OCI-LY7 (cell line): ENCODE results near the gene GALNT2. TPM values are rescaled to one million over a fixed set of nuclear protein-coding genes. Genes with fewer than 3 reads are reported as not detected.
A peak's percentile ranks its signal among the peaks of the same experiment; 100 is the strongest.

ENCODE experiments used
- BruUV-seq: library from RNA; stranded (reverse); fragments of 400-500 nt; replicated peaks from 2 replicates; lab custom pipeline; 2021; lab: Mats Ljungman, UMichigan
- CTCF ChIA-PET: fragments of 300-600 bp; sonication (Branson Sonifier 250); formaldehyde crosslinking; loops from one replicate; lab custom pipeline; 2022; ENCODE audit warnings: antibody characterized with exemption; ENCODE audit not compliant: unreplicated experiment; lab: Charles Lee
- POLR2A ChIA-PET: fragments of 300-600 bp; sonication (Branson Sonifier 250); formaldehyde crosslinking; loops from one replicate; lab custom pipeline; 2022; ENCODE audit warnings: antibody characterized with exemption; lab: Charles Lee
- DNase-seq: peaks from one replicate; pipeline ENCODE4 v3.0.0-alpha.2; 2015; ENCODE audit warnings: low spot score
- H2AFZ ChIP-seq: fragments of 200-600 bp; sonication (generic), shearing (Covaris generic); 2 replicates; pipeline ENCODE4 v1.6.1; 2014; ENCODE audit warnings: mild to moderate bottlenecking, antibody characterized with exemption, low read length, moderate library complexity
- H3K27ac ChIP-seq: fragments of 200-600 bp; sonication (generic); 2 replicates; pipeline ENCODE4 v1.5.1; 2014; ENCODE audit warnings: mixed run types, low read depth, mild to moderate bottlenecking, moderate library complexity, low read length, inconsistent platforms; ENCODE audit not compliant: poor library complexity, severe bottlenecking
- H3K36me3 ChIP-seq: fragments of 200-600 bp; sonication (generic); 2 replicates; pipeline ENCODE4 v1.6.1; 2014; ENCODE audit warnings: mild to moderate bottlenecking, antibody characterized with exemption, low read length, moderate library complexity, mixed read lengths; ENCODE audit not compliant: insufficient read depth
- H3K4me1 ChIP-seq: fragments of 200-600 bp; sonication (generic); 2 replicates; pipeline ENCODE4 v1.5.1; 2014; ENCODE audit warnings: mild to moderate bottlenecking, low read length; ENCODE audit not compliant: insufficient read depth, poor library complexity, severe bottlenecking
- H3K4me2 ChIP-seq: fragments of 200-600 bp; sonication (generic); 2 replicates; pipeline ENCODE4 v1.6.1; 2014; ENCODE audit warnings: mild to moderate bottlenecking, low read length
- H3K4me3 ChIP-seq: fragments of 200-600 bp; sonication (generic); 2 replicates; pipeline ENCODE4 v1.5.1; 2014; ENCODE audit warnings: mild to moderate bottlenecking, low read depth, low read length; ENCODE audit not compliant: poor library complexity, severe bottlenecking
- H3K79me2 ChIP-seq: fragments of 200-600 bp; sonication (generic); 2 replicates; pipeline ENCODE4 v1.6.1; 2016; ENCODE audit warnings: low read depth, mild to moderate bottlenecking, low read length, moderate library complexity, mixed read lengths; ENCODE audit not compliant: insufficient read depth
- H3K9me2 ChIP-seq: fragments of 200-600 bp; sonication (generic); 2 replicates; pipeline ENCODE4 v1.6.1; 2016; ENCODE audit warnings: mild to moderate bottlenecking, low read length, mixed read lengths; ENCODE audit not compliant: insufficient read depth
- H3K9me3 ChIP-seq: fragments of 200-600 bp; sonication (generic); 2 replicates; pipeline ENCODE4 v1.6.1; 2014; ENCODE audit warnings: mild to moderate bottlenecking, mixed run types, low read length, mixed read lengths
- H4K20me1 ChIP-seq: fragments of 200-600 bp; sonication (generic); 2 replicates; pipeline ENCODE4 v1.6.1; 2014; ENCODE audit warnings: mild to moderate bottlenecking, antibody characterized with exemption, low read length, moderate library complexity, mixed read lengths; ENCODE audit not compliant: insufficient read depth
- EZH2phosphoT487 ChIP-seq: fragments of 200-600 bp; sonication (generic); IDR thresholded peaks from 2 replicates; pipeline ENCODE4 v1.6.1; 2018; ENCODE audit warnings: low read depth, borderline replicate concordance, mild to moderate bottlenecking, mixed run types, antibody characterized with exemption, low read length, moderate library complexity, mixed read lengths
- intact Hi-C: fragments of 100-400 bp; cut with micrococcal nuclease; formaldehyde crosslinking; loops from one replicate; pipeline ENCODE4 v1.10.0; 2022; ENCODE audit not compliant: unreplicated experiment
- total RNA-seq, 2 experiments: library from RNA; depleted of rRNA in 1 of 2; stranded (reverse); fragments of >200 nt in 1 of 2; shearing (Covaris generic) in 1 of 2; gene quantifications; 2 replicates each; pipeline ENCODE4 v1.2.3, GENCODE V29; 2014 to 2022
- TF ChIP-seq, protein P1 (sequence below): fragments of 200-600 bp; sonication (generic); conservative IDR thresholded peaks from 2 replicates; pipeline ENCODE4 v1.5.1; 2014; ENCODE audit warnings: mild to moderate bottlenecking, antibody characterized with exemption, low read length, moderate library complexity, mixed read lengths

Gene GALNT2
- total RNA-seq, 2 experiments from 2014 or later: 29.9 to 67.3 TPM

DNA sequence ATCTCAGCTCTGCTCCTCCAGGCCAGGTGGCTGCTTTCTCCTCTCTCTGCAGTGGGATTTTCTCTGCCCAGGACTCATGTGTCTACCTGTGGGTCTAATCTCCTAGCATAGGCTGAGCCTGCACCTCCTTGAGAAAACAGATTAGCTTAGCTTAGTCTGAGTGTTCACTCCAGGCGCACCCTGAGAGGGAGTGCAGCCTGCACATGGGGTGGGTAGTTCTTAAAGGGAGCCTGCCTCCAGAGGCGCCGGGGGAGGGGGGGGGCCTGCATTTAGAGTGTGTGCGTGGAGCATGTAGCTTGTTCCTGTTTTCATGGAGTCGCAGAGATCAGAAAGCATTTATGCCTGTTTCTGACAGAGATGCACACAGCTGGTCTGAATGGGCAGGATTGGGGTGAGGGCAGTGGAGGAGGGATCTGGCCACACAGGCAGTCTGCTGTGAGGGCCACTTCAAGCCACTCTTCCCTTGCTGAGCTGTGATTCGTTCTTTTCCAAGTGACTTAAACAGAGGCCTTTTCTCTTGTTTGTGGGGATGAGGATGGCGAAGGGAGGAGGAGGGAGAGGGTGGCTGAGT is 45.2 kb downstream of the GALNT2 start:
- CTCF ChIA-PET: interaction anchor here (0.5 to 0.7 kb wide), 2 partner anchors 40 to 69 kb away, joined by 3 read pairs; no protein-coding TSS in a partner anchor
- peak; percentile 68 for DNase-seq
- peaks cover 59% of the 10 kb centered on the region for H3K4me1 ChIP-seq
- H3K79me2 ChIP-seq: peaks cover 22% of the 10 kb centered on the region; the same call in 1 of the 2 replicates
- TF ChIP-seq EZH2phosphoT487: no peak
- TF ChIP-seq, protein P1, sequence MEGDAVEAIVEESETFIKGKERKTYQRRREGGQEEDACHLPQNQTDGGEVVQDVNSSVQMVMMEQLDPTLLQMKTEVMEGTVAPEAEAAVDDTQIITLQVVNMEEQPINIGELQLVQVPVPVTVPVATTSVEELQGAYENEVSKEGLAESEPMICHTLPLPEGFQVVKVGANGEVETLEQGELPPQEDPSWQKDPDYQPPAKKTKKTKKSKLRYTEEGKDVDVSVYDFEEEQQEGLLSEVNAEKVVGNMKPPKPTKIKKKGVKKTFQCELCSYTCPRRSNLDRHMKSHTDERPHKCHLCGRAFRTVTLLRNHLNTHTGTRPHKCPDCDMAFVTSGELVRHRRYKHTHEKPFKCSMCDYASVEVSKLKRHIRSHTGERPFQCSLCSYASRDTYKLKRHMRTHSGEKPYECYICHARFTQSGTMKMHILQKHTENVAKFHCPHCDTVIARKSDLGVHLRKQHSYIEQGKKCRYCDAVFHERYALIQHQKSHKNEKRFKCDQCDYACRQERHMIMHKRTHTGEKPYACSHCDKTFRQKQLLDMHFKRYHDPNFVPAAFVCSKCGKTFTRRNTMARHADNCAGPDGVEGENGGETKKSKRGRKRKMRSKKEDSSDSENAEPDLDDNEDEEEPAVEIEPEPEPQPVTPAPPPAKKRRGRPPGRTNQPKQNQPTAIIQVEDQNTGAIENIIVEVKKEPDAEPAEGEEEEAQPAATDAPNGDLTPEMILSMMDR: no peak
- no peak overlapping the region for H2AFZ ChIP-seq
- H3K36me3 ChIP-seq: peaks cover 11% of the 10 kb centered on the region; the same call in 1 of the 2 replicates
- H3K27ac ChIP-seq: peak overlapping the region; percentile 29
- H3K4me3 ChIP-seq: no peak overlapping the region
- H3K4me2 ChIP-seq: peak overlapping the region; percentile 63
- POLR2A ChIA-PET: interaction anchor here (0.5 to 4.5 kb wide), 14 partner anchors 9 to 263 kb away, joined by 3 to 40 read pairs (median 4); no protein-coding TSS in a partner anchor
- H3K9me2 ChIP-seq: no peaks in the 10 kb centered on the region
- H3K9me3 ChIP-seq: no peaks in the 10 kb centered on the region
- BruUV-seq: no TSS peak
- intact Hi-C loops: loop anchor here (1.0 to 5.0 kb wide), 3 partner anchors 56 to 255 kb away; no protein-coding TSS in a partner anchor
- H4K20me1 ChIP-seq: no peaks in the 10 kb centered on the region

GRCh38 chr1:230112782-230113181 is 45.7 kb downstream of the GALNT2 start:
- no peak for DNase-seq
- Histone ChIP-seq H3K4me1 (peaks cover 53% of the 10 kb centered on the region), H3K4me2 (peak overlapping the region; percentile 63), H3K36me3 (peaks cover 11% of the 10 kb centered on the region; the same call in 1 of the 2 replicates), H3K79me2 (peaks cover 21% of the 10 kb centered on the region; the same call in 1 of the 2 replicates), H3K9me3 (no peaks in the 10 kb centered on the region), H3K9me2 (no peaks in the 10 kb centered on the region), H3K27ac (peak overlapping the region; percentile 29), H3K4me3 (no peak overlapping the region), H2AFZ (no peak overlapping the region), H4K20me1 (no peaks in the 10 kb centered on the region)
- intact Hi-C loops: loop anchor here (1.0 to 5.0 kb wide), 3 partner anchors 56 to 255 kb away; no protein-coding TSS in a partner anchor
- no TSS peak for BruUV-seq
- no peak for TF ChIP-seq EZH2phosphoT487
- TF ChIP-seq, protein P1: no peak
- POLR2A ChIA-PET: interaction anchor here (0.7 to 4.5 kb wide), 9 partner anchors 9 to 49 kb away, joined by 3 to 40 read pairs (median 6); no protein-coding TSS in a partner anchor
- CTCF ChIA-PET: interaction anchor here (0.7 kb wide), 1 partner anchor 41 kb away, joined by 3 read pairs; no protein-coding TSS in a partner anchor
